ENCODE results near the gene ATP9A. TPM values are rescaled to one million over a fixed set of nuclear protein-coding genes. Genes with fewer than 3 reads are reported as not detected.

The ATP9A gene
- total RNA-seq, 6 experiments from 2014 or later, result 21.4 to 34.0 (median 22.8) TPM

DNA sequence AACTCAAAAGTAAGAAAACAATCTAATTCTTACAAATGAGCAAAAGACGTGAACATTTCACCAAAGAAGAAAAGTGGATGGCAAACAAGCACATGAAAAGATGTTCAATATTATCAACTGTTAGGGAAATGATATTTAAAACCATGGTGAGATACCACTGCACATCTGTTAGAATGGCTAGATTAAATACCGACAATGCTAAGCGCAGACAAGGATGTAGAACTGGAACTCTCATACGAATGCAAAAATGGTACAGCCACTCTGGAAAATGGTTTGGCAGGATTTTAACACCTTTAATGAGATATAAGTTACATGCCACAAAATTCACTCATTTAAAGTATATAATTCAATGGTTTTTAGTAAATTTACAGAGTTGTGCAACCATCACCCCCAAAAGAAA is 181.0 kb downstream of the ATP9A start:
- Mint-ChIP-seq H3K9me3 (no peaks in the 10 kb centered on the region), H3K4me1 (ENCODE audit: low read depth) (peaks cover 19% of the 10 kb centered on the region), H3K4me3 (no peak overlapping the region), H3K27ac (no peak overlapping the region), H3K36me3 (ENCODE audit: low read depth) (no peaks in the 10 kb centered on the region), H3K27me3 (ENCODE audit: insufficient read depth) (no peaks in the 10 kb centered on the region; the same call in none of the 2 replicates)
- no peak for DNase-seq
- TF ChIP-seq CTCF (IDR thresholded peaks at IDR 0.05), result no peak

DNA sequence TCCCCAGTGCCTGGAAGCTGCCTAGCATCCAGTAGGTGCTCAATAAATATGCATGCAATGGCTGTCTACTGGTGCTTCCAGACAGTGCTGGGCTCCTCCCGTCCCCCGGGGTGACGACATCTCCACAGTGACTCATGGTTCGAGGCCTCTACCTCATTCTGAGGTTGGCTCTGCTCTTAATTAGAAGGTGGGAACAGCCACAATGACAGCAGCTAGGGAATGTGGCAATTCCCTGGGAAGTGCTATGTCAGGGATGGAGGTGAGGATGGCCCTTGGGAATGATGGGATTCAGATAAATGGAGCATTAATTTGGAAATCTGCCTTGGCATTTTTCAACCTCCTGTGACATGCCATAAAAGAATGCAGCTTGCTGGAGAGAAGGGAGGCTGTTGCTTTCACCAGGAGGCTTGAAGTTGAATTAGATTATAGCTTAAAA is 182.2 kb downstream of the ATP9A start:
- peaks cover 19% of the 10 kb centered on the region for H3K4me1 Mint-ChIP-seq (ENCODE audit: low read depth)
- peaks cover 2% of the 10 kb centered on the region for H3K27me3 Mint-ChIP-seq (ENCODE audit: insufficient read depth)
- H3K36me3 Mint-ChIP-seq (ENCODE audit: low read depth), result no peaks in the 10 kb centered on the region
- peak overlapping the region; percentile 69 for H3K27ac Mint-ChIP-seq
- TF ChIP-seq CTCF (IDR thresholded peaks at IDR 0.05), result no peak
- DNase-seq, result peak; percentile 87
- H3K4me3 Mint-ChIP-seq, result 0 out of 2 replicates have a peak overlapping the region, but pooled peaks have one; percentile 6
- no peaks in the 10 kb centered on the region for H3K9me3 Mint-ChIP-seq

DNA sequence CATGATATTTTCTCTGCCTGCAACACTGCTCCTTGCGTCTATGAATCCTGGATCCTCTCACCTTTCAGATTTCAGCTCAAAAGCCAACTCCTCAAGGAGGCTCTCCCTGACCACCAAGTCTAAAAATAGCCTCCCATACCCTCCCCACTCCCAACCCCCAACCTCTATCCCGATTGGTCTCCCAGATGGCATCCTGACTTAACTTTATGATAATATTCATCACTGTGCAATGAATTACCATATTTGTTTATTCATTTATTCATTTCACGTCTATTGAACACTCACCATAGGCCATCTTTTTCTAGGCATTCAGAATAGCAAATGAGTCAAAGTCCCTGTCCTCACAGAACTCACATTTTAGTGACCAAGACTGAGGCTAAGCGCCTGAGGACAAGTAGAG is 183.0 kb downstream of the ATP9A start:
- DNase-seq, result no peak
- H3K27ac Mint-ChIP-seq, result no peak overlapping the region
- H3K4me3 Mint-ChIP-seq, result no peak overlapping the region
- peaks cover 2% of the 10 kb centered on the region for H3K27me3 Mint-ChIP-seq (ENCODE audit: insufficient read depth)
- TF ChIP-seq CTCF (IDR thresholded peaks at IDR 0.05), result no peak
- H3K4me1 Mint-ChIP-seq (ENCODE audit: low read depth), result peaks cover 19% of the 10 kb centered on the region
- H3K9me3 Mint-ChIP-seq, result no peaks in the 10 kb centered on the region
- H3K36me3 Mint-ChIP-seq (ENCODE audit: low read depth), result no peaks in the 10 kb centered on the region

GRCh38 chr20:51584737-51585136 is 183.5 kb downstream of the ATP9A start:
- no peak for TF ChIP-seq CTCF (IDR thresholded peaks at IDR 0.05)

GRCh38 chr20:51584116-51584515 is 184.1 kb downstream of the ATP9A start:
- H3K9me3 Mint-ChIP-seq, result no peaks in the 10 kb centered on the region
- no peak overlapping the region for H3K4me3 Mint-ChIP-seq
- TF ChIP-seq CTCF (IDR thresholded peaks at IDR 0.05), result no peak
- peaks cover 29% of the 10 kb centered on the region for H3K4me1 Mint-ChIP-seq (ENCODE audit: low read depth)
- H3K36me3 Mint-ChIP-seq (ENCODE audit: low read depth), result no peaks in the 10 kb centered on the region
- H3K27ac Mint-ChIP-seq, result no peak overlapping the region
- H3K27me3 Mint-ChIP-seq (ENCODE audit: insufficient read depth), result peaks cover 2% of the 10 kb centered on the region
- no peak for DNase-seq

More at GRCh38 chr20:51584737-51585136, 183.5 kb downstream of the ATP9A start:
- peaks cover 2% of the 10 kb centered on the region for H3K27me3 Mint-ChIP-seq (ENCODE audit: insufficient read depth)
- no peaks in the 10 kb centered on the region for H3K36me3 Mint-ChIP-seq (ENCODE audit: low read depth)
- H3K4me1 Mint-ChIP-seq (ENCODE audit: low read depth), result peaks cover 23% of the 10 kb centered on the region
- no peaks in the 10 kb centered on the region for H3K9me3 Mint-ChIP-seq
- no peak overlapping the region for H3K27ac Mint-ChIP-seq
- no peak overlapping the region for H3K4me3 Mint-ChIP-seq
- DNase-seq, result no peak

DNA sequence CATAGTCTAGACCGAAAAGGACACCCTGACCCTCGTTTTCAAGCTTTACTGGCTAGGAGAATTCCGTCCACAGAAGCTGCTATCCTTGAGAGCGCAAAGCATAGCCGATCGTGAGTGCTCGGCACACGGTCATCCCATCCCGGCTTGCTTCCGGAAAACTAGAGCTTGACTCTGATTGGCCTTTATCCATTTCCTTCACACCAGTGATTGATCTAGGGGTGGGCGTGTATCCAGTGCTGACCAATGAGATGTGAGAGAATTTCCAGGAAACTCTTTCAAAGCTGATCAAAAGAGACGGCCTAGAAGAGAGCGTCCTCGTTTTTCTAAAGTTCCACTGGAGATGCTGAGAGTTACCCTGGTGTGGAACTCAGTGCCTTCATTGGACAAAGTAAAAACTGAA is 184.7 kb downstream of the ATP9A start:
- TF ChIP-seq CTCF (IDR thresholded peaks at IDR 0.05), result no peak
- peaks cover 2% of the 10 kb centered on the region for H3K27me3 Mint-ChIP-seq (ENCODE audit: insufficient read depth)
- no peak for DNase-seq
- peaks cover 33% of the 10 kb centered on the region for H3K4me1 Mint-ChIP-seq (ENCODE audit: low read depth)
- no peak overlapping the region for H3K27ac Mint-ChIP-seq
- no peaks in the 10 kb centered on the region for H3K9me3 Mint-ChIP-seq
- H3K4me3 Mint-ChIP-seq, result no peak overlapping the region
- no peaks in the 10 kb centered on the region for H3K36me3 Mint-ChIP-seq (ENCODE audit: low read depth)

Data from HFFc6 (cell line).